Caco-2 (cell line): ENCODE results near the gene LYST. TPM values are rescaled to one million over a fixed set of nuclear protein-coding genes. Genes with fewer than 3 reads are reported as not detected.

Source experiments
- BruUV-seq: library from RNA; stranded (reverse); fragments of 400-500 nt; replicated peaks from 2 replicates; lab custom pipeline; 2021; lab: Mats Ljungman, UMichigan
- CTCF ChIA-PET: fragments of 300-600 bp; sonication (Branson Sonifier 250); formaldehyde crosslinking; loops from one replicate; lab custom pipeline; 2022; ENCODE audit warnings: antibody characterized with exemption; lab: Charles Lee
- POLR2A ChIA-PET: fragments of 300-600 bp; sonication (Branson Sonifier 250); formaldehyde crosslinking; loops from one replicate; lab custom pipeline; 2022; ENCODE audit warnings: antibody characterized with exemption; lab: Charles Lee
- DNase-seq, 2 experiments: peaks; one replicate each; pipeline versions ENCODE4 v3.0.0 to v3.0.0-alpha.2; 2020 to 2022
- H3K27me3 ChIP-seq: replicated peaks from 2 replicates; pipeline ENCODE4 v1.6.0; 2011; ENCODE audit warnings: low read length; ENCODE audit not compliant: control insufficient read depth, insufficient read depth
- H3K36me3 ChIP-seq: 2 replicates; pipeline ENCODE4 v1.5.1; 2011; ENCODE audit warnings: low read length; ENCODE audit not compliant: control insufficient read depth, insufficient read depth
- H3K4me1 ChIP-seq: fragments of 250-450 bp; sonication (Bioruptor Pico); 2 replicates; pipeline ENCODE4 v1.5.1; 2020; ENCODE audit warnings: mild to moderate bottlenecking
- H3K4me3 ChIP-seq: 2 replicates; pipeline ENCODE4 v1.5.1; 2011; ENCODE audit warnings: low read depth, mild to moderate bottlenecking, control low read depth, low read length
- H3K9me3 ChIP-seq: fragments of 250-450 bp; sonication (Bioruptor Pico); 2 replicates; pipeline ENCODE4 v1.5.1; 2020; ENCODE audit warnings: mild to moderate bottlenecking, moderate library complexity
- H3K27ac Mint-ChIP-seq: one replicate; pipeline ENCODE4 v1.8.0; 2022; ENCODE audit warnings: mixed read lengths; ENCODE audit not compliant: unreplicated experiment
- H3K27me3 Mint-ChIP-seq: one replicate; pipeline ENCODE4 v1.8.0; 2022; ENCODE audit warnings: mixed read lengths; ENCODE audit not compliant: insufficient read depth, unreplicated experiment
- H3K36me3 Mint-ChIP-seq: one replicate; pipeline ENCODE4 v1.8.0; 2022; ENCODE audit warnings: mild to moderate bottlenecking, mixed read lengths; ENCODE audit not compliant: insufficient read depth, unreplicated experiment
- H3K4me1 Mint-ChIP-seq: one replicate; pipeline ENCODE4 v1.8.0; 2022; ENCODE audit warnings: low read depth, mixed read lengths; ENCODE audit not compliant: unreplicated experiment
- H3K4me3 Mint-ChIP-seq: one replicate; pipeline ENCODE4 v1.8.0; 2022; ENCODE audit warnings: mild to moderate bottlenecking, moderate library complexity, mixed read lengths; ENCODE audit not compliant: unreplicated experiment
- H3K9me3 Mint-ChIP-seq: one replicate; pipeline ENCODE4 v1.8.0; 2022; ENCODE audit warnings: mixed read lengths; ENCODE audit not compliant: unreplicated experiment
- CTCF ChIP-seq, 2 experiments: fragments of 200-600 bp in 1 of 2; IDR thresholded peaks; 1 replicate in 1 of 2; 2 replicates in 1 of 2; pipeline versions ENCODE4 v1.5.1 to v1.8.0; 2011 to 2022; ENCODE audit warnings: antibody characterized with exemption in 1 of 2, control low read depth in 1 of 2, inconsistent platforms in 1 of 2, low read depth in 1 of 2, low read length in 1 of 2, mild to moderate bottlenecking in 1 of 2, moderate library complexity in 1 of 2; ENCODE audit not compliant: insufficient read depth in 1 of 2, severe bottlenecking in 1 of 2, unreplicated experiment in 1 of 2
- intact Hi-C: fragments of 100-400 bp; cut with micrococcal nuclease; formaldehyde crosslinking; loops from one replicate; pipeline ENCODE4 v1.10.0; 2022; ENCODE audit not compliant: unreplicated experiment
- total RNA-seq: library from RNA; stranded (reverse); gene quantifications from 2 replicates; pipeline ENCODE4 v1.2.3, GENCODE V29; 2022

LYST gene
- total RNA-seq, 1 experiment from 2014 or later = 5.6 TPM

GRCh38 chr1:235832011-235832410 is 34.7 kb downstream of the LYST start:
- Histone ChIP-seq H3K36me3 (no peaks in the 10 kb centered on the region), H3K9me3 (no peaks in the 10 kb centered on the region), H3K27me3 (no peaks in the 10 kb centered on the region; the same call in 1 of the 2 replicates), H3K4me1 (no peaks in the 10 kb centered on the region), H3K4me3 (no peak overlapping the region)
- Mint-ChIP-seq H3K27ac (no peak overlapping the region), H3K4me1 (no peaks in the 10 kb centered on the region), H3K9me3 (no peaks in the 10 kb centered on the region), H3K36me3 (no peaks in the 10 kb centered on the region), H3K27me3 (no peaks in the 10 kb centered on the region), H3K4me3 (no peak overlapping the region)
- TF ChIP-seq CTCF (IDR thresholded peaks at IDR 0.05; ENCODE audit: insufficient read depth in 1 of 2, low read depth in 1 of 2, low read length in 1 of 2, severe bottlenecking in 1 of 2, unreplicated experiment in 1 of 2) = no peak
- POLR2A ChIA-PET = no interaction called here
- no TSS peak for BruUV-seq
- intact Hi-C loops = no loop called here
- DNase-seq = no peak
- CTCF ChIA-PET = no interaction called here

GRCh38 chr1:235831148-235831547 is 35.6 kb downstream of the LYST start:
- Histone ChIP-seq H3K36me3 (no peaks in the 10 kb centered on the region), H3K9me3 (no peaks in the 10 kb centered on the region), H3K4me1 (no peaks in the 10 kb centered on the region), H3K27me3 (no peaks in the 10 kb centered on the region; the same call in 1 of the 2 replicates), H3K4me3 (no peak overlapping the region)
- CTCF ChIA-PET = no interaction called here
- POLR2A ChIA-PET = no interaction called here
- Mint-ChIP-seq H3K36me3 (no peaks in the 10 kb centered on the region), H3K4me3 (no peak overlapping the region), H3K27me3 (no peaks in the 10 kb centered on the region), H3K27ac (no peak overlapping the region), H3K4me1 (no peaks in the 10 kb centered on the region), H3K9me3 (no peaks in the 10 kb centered on the region)
- intact Hi-C loops = no loop called here
- DNase-seq = no peak
- TF ChIP-seq CTCF (IDR thresholded peaks at IDR 0.05; ENCODE audit: insufficient read depth in 1 of 2, low read depth in 1 of 2, low read length in 1 of 2, severe bottlenecking in 1 of 2, unreplicated experiment in 1 of 2) = no peak
- BruUV-seq = no TSS peak

- H3K27me3 ChIP-seq = no peaks in the 10 kb centered on the region
- H3K9me3 ChIP-seq = no peaks in the 10 kb centered on the region
- no peaks in the 10 kb centered on the region for H3K4me1 Mint-ChIP-seq
- no peak overlapping the region for H3K27ac Mint-ChIP-seq
- CTCF ChIA-PET = no interaction called here
- H3K27me3 Mint-ChIP-seq = no peaks in the 10 kb centered on the region
- POLR2A ChIA-PET = no interaction called here
- H3K4me3 ChIP-seq = no peak overlapping the region
- H3K36me3 ChIP-seq = no peaks in the 10 kb centered on the region
- H3K36me3 Mint-ChIP-seq = no peaks in the 10 kb centered on the region
- intact Hi-C loops = no loop called here
- no peaks in the 10 kb centered on the region for H3K9me3 Mint-ChIP-seq
- no TSS peak for BruUV-seq
- H3K4me3 Mint-ChIP-seq = no peak overlapping the region
- DNase-seq = no peak
- no peak for TF ChIP-seq CTCF (IDR thresholded peaks at IDR 0.05; ENCODE audit: insufficient read depth in 1 of 2, low read depth in 1 of 2, low read length in 1 of 2, severe bottlenecking in 1 of 2, unreplicated experiment in 1 of 2)
- no peaks in the 10 kb centered on the region for H3K4me1 ChIP-seq
Observed at GRCh38 chr1:235826102-235826854, 40.4 kb downstream of the LYST start.
